NOMO-1 (cell line): ENCODE data around the gene SRPK2.
"Not testable (repeated sequence)": the region's sequence is repeated elsewhere in the genome, so short reads cannot be mapped to it uniquely, and the experiment has no call there.

ENCODE experiments used
- DNase-seq, 2 experiments: peaks; one replicate each; lab custom pipeline; 2025; ENCODE audit not compliant: unreplicated experiment in 2 of 2; lab: John Stamatoyannopoulos, UW

Gene SRPK2

DNA sequence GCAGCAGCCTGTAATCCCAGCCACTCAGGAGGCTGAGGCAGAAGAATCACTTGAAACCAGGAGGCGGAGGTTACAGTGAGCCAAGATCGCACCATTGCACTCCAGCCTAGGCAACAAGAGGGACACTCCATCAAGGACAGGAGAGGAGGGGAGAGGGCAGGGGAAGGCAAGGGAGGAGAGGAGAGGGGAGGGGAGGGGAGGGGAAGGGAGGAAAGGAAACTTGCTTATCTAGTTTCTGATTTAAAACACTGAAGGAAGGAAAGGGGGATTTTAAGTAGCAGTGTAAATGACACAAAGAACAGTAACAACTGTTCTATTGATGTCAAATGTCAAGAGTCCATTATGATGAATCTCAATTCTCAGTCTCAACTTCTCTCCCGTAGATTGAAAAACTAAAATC, 43.7 kb downstream of the SRPK2 start:
- no peak for DNase-seq

DNA sequence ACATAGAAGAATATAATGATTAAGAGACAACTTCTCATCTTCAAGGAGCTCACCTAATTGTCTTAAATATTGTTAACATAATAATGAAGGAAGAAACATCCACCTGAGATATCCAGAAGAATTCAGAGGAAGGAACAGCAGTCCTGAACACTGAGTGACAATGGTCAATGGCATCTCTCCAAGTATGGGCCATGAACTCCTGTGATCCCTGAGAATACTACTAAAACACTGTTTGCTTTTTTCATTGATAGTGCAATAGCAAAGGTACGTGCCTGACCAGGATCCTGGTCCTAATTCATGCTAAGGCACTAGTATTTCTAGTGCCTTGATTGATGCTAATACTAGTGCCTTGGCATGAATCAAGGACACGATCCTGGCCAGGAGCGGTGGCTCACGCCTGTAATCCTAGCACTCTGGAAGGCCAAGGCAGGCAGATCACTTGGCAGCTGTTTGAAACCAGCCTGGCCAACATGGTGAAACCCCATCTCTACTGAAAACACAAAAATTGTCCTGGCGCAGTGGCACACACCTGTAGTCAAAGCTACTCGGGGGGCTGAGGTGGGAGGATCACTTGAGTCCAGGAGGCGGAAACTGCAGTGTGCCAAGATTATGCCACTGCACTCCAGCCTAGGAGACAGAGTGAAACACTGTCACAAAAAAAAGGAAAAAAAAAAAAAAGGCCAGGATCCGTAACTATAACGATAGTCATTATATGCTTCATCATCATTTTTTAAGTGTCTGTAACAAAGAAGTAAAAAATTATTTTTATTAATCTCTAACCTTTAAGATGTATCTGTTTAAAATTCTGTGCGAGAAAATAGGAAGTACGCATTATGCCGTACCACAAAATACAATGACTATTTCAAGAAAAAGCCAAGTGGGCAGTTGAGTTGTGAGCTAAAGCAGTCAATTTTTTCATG, 49.1 kb downstream of the SRPK2 start:
- no peak for DNase-seq

DNA sequence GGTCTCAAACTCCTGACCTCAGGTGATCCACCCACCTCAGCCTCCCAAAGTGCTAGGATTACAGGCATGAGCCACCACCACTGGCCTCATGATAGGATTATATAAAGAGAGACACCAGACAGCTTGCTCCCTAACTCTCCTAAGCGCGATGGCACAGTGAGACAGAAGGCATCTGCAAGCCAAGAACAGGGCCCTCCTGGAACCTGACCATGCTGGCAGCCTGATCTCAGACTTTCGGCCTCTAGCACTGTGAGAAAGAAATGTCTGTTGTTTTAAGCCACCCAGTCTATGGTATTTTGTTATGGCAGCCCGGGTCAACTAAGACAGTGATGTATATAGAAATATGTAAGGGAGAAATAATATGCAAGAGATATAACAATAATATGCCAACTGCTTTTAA, 51.2 kb downstream of the SRPK2 start:
- DNase-seq: no peak

DNA sequence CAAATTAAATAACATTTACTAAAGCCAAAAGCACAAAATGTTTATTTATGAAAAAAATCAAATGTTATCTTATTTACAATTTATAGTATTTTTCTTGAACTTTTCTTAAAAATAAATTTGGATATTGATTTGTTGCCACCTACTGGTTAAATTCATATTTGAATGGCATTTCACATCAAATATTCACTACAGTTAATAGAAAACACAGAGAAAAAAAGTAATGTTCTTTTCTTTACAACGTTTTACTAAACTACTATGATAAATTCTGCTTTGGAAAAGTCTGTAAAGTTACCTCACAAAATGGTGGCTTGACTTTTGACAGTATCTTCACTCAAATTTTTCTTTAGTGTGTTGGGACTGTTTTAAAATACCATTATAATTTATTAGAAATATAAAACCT, 52.7 kb downstream of the SRPK2 start:
- no peak for DNase-seq

DNA sequence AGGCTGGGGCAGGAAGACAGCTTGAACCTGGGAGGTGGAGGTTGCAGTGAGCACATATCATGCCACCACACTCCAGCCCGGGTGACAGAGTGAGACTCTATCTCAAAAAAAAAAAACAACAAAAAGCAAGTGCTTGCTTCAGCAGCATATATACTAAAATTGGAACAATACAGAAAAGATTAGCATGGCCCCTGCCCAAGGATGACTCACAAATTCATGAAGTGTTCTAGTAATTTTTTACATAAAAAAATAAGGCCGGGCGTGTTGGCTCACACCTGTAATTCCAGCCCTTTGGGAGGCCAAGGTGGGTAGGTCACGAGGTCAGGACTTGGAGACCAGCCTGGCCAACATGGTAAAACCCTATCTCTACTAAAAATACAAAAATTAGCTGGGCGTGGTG, 56.1 kb downstream of the SRPK2 start:
- DNase-seq: not testable (repeated sequence)

DNA sequence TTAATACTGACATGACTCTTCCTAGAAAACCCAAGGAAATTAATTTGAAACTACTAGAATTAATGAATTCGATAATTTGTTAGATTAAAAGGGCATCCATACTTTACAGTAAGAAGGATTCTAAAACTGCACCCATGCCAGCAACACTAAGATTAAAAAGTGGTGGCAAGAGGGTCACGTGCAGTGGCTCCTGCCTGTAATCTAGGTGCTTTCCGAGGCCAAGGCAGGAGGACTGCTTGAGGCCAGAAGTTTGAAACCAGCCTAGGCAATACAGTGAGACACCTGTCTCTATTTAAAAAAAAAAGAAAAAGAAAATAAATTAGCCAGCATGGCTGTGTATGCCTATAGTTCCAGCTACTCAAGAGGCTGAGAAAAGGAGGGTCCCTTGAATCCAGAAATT, 58.2 kb downstream of the SRPK2 start:
- no peak for DNase-seq

DNA sequence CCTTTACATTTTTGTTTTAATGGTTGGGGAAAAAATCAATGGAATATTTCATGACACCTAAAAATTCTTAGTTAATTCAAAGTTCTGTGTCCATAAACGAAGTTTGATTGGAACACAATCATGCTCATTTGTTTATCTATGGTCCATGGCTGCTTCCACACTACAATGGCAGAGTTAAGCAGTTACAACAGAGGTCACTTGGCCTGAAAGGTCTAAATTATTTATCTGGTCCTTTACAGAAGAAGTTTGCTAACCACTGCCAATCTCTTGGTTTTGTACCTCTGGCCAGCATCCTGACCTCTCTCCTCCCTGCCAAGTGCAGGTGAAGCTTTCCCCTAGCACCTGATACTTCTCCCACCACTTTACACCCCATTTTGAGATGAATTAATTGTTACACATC, 61.5 kb downstream of the SRPK2 start:
- no peak for DNase-seq

DNA sequence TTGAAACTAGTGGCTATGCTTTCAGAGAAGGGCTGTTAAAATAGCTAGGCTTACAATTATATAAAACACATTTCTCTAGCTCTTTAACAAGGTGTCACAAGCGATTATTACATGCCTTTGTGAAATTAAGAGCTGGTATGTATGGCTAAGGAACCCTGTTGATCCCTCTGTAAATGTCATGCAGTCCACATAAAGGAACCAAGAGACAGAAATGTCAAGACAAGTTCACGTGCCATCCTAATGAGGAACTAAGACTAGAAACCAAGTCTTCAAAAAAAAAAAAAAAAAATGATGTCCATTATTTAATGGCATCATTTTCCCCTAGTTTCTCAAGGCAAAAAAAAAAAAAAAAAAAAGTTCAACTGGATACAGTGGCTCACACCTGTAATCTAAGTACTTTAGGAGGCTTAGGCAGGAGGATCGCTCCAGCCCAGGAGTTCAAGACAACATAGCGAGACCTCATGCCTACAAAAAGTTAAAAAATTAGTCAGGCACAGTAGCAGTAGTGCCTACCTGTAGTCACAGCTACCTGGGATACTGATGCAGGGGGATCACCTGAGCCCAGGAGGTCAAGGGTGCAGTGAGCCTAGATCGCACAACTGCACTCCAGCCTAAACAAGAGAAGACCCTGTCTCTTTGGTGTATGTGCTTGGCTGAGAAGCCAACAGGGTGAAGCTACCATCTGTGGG, 63.4 kb downstream of the SRPK2 start:
- DNase-seq: peak in 1 of 2 experiments; percentile 30

DNA sequence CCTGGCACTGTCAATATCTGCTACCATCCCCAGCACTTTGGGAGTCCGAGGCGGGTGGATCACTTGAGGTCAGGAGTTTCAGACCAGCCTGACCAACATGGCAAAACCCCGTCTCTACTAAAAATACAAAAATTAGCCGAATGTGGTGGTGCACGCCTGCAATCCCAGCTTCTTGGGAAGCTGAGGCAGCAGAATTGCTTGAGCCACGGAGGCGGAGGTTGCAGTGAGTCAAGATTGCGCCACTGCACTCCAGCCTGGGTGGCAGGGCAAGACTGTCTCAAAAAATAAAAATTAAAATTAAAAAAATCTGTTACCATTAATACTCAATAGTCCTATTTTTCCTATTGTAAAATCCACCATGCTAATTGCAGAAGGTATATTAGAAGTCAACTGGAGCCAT, 64.1 kb downstream of the SRPK2 start:
- DNase-seq: not testable (repeated sequence)

DNA sequence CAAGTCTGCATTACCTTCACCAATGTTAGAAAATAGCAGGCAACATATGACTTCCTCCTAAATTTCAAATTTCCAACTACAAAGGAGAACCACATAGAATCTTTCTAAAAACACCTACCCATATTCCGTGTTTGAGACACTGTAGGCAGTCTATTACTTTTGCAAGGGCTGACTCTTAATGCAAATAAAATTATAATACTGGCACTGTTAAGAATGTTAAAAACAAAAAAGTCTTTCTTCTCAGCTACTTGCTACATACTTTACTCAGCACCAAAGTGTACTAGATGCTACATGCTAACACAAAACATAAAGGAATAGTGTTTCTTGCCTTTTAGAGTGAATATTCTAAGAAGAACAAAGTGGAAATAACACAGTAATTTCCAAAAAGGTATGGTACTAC, 65.4 kb downstream of the SRPK2 start:
- DNase-seq: no peak

DNA sequence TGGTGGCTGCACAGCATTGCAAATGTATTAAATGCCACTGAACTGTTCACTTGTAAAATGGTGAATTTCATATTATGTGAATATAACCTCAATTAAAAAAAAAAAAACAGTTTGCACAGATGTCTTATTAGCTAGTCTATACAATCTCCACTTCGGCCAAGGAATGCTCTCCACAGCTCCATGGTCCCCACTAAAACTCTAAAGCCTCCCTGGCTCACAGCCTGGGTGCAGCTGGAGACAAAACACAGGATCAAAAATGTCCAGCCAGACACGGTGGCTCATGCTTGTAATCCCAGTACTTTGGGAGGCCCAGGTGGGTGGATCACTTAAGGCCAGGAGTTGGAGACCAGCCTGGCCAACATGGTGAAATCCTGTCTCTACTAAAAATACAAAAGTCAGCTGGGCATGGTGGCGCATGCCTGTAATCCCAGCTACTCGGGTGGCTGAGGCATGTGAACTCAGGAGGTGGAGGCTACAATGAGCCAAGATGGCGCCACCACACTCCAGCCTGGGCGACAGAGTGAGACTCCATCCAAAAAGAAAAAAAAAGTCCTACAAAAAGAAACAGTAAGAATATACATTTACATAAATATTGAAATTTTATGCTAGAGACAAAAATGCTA, 66.0 kb downstream of the SRPK2 start:
- DNase-seq: no peak

DNA sequence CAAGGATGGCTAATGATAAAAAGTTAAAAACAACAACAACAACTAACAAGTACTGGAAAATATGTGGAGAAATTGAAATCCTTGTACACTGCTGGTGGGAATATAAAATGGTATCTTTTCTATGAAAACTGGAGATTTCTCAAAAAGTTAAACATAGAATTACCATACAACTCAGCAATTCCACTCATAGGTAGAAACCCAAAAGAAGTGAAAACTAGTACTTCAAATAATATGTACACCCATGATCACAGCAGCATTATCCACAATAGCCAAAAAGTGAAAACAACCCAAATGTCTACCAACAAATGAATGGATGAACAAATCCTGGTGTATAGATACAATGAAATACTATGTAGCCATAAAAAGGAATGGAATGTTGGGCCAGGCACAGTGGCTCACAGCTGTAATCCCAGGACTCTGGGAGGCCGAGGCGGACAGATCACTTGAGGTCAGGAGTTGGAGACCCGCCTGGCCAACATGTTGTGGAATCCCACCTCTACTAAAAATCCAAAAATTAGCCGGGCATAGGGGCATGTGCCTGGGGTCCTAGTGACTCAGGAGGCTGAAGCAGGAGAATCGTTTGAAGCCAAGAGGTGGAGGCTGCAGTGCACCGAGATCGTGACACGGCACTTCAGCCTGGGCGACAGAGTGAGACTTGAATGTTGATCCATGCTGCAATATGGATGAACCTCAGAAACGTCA, 66.8 kb downstream of the SRPK2 start:
- DNase-seq: no peak

DNA sequence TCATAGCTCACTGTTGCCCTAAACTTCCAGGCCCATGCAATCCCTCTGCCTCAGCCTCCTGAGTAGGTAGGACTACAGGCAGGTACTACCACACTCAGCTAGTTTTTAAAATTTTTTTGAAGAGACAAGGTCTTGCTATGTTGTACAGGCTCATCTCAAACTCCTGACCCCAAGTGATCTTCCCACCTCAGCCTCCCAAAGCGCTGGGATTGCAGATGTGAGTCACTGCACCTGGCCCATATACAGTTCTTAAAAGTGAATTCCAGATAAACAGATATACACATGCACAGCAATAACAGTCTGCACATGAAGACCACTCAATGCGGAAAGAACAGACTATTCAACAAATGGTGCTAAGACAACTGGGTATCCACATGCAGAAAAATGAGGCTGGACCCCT, 67.8 kb downstream of the SRPK2 start:
- DNase-seq: no peak

DNA sequence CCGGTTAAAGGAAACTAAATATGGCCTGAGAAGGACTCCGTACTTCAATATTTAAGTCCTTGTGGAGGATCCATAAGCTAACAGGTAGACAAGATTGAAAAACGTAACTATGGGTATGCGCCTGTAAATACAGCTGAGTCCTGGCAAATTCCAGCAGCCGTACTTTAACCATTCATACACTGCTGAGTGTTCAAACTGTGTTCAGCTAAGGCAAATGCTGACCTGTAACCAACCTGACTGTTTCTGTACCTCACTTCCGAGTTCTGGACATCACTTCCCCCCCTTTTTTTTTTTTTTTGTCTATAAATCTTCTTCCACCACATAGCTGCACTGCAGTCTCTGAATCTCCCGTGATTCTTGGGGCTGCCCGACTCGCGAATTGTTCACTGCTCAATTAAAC, 69.1 kb downstream of the SRPK2 start:
- DNase-seq: no peak

DNA sequence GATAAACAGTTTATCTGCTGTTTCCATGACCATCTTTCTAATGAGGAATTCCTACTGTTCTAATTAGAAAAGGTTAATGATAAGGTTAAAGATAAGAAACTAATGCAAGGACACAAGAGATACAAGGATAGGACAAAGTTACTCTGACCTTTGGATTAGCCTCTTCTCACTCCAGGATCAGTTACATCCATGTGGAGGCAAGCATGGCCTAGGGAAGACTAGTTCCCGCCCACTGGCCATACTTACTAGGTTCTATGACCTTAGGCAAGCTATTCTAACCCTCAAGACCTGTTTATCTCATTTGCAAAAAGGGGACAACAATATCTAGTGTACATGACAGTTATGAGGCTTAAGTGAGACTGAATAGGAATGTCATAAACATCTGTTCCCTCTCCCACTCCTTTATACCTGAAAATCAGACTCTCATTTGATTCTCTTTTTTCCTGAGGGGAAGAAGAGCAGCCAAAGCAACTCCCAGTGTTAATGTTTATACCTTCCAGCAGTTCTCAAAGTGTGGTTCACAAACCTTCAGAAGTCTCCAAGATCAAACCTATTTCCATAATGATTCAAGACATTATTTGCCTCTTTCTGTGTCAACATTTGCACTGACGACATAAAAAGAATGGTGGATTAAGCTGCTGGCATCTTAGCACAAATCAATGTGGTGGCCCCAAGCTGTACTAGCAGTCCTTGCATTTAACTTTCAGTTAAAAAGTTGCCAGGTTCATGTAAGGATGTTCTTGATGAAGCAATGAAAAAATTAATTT, 72.0 kb downstream of the SRPK2 start:
- no peak for DNase-seq

DNA sequence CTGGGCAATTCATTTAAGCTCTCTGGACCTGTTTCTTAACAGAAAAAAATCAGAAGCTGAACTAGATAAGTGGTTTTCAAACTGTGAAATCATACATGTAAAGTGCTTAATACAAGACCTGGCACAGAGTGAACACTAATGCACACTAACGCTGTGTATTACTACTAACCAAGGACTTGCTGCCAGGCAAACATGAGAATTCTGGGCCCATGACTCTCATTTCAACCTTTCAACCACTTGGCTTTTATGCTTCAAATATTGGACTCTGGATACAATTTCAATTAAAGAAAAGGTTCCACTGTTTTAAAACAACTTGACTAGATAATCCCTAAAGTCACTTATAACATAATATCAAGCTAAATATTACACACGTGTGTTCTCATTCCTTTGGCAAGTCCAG, 73.4 kb downstream of the SRPK2 start:
- no peak for DNase-seq

DNA sequence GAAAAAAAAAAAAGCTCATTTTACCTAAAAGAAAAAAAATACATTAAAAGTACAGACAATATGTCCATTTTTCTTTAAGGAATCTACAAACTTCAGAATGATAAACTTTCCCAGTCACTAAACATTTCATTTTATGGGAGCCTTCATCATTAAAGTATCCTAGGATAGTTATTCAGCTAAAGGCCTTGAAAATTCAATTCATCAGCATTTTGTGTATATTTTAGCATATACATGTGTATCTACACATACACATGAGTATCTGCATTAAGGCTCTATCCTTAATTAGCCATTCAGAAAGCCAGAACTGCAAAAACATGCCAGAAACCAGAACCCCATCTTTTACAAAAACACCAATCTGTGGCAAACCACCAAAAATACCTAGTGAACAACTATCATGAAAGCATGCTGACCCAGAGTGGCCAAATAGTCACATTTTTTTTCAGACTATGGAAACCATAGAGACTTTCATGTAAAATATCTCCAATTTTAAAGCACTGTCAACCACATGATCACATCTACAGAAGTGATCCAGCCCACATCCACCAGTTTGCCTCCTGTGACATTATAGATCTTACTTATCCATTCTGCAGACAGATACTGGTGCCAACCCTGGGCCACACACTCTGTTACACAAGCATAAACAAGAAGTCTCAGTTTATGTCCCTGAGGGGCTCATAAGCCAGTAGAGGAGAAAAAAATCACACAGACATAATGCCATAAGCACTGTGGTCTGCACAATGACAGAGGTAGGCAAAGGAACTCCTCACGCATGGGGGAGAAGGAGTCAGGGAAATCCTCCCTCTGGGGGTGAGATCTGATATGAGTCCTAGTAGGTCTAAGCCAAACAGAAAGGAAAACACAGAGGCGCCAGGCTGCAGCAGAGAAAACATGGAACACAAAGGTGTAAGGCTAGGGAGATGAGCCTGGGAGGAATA, 79.2 kb downstream of the SRPK2 start:
- DNase-seq: no peak

DNA sequence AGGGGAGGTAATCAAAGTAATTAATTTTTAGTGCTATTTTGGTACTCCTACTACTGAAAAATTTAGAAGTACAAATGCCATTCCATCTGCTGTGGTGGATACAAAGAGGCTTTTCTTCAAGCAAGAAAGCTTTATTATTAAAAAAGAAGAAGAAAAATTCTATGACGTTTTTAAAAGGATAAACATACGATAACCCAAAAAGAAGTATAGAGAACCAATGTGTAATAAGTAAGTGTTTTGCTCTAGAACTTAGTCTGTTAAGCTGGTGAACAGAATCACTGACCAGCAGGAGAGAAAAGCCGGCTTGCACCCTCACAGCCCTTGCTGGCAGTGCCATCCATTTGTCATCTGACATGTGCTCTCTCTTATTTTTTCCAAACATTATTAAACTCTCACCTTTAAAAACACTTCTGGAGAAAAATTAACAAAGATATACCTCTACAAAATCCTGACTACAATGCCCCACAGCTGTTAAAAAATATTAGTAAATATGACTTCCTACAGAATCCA, 81.5 kb downstream of the SRPK2 start:
- no peak for DNase-seq

DNA sequence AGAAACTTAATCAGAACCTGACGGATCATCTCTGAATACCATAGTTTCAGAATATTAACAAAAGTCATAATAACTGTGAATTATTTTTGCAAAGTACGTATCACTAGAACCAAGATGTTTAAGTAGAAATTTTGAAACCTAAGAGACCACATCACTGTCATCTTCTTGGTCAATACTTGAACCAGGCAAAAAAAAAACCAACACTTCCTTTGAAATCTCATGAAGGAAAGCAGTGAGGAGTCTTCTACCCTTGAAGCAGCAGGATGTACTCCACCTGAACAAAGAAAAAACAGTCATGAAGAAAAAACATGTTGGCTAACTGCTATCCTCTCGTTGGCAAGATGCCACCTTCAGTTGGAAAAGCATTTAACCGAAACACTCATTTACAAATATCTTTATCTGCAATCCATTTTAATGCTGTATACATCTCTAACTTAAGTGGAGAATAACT, 82.4 kb downstream of the SRPK2 start:
- DNase-seq: no peak
